H1 (cell line): ENCODE measurements around the gene DET1. TPM values are rescaled to one million over a fixed set of nuclear protein-coding genes. Genes with fewer than 3 reads are reported as not detected.

Experiments used
- BACH1 ChIP-seq: IDR thresholded peaks from 2 replicates; pipeline ENCODE4 v1.6.1; 2012; ENCODE audit warnings: low read length, improper control_type of control experiment
- BRCA1 ChIP-seq: IDR thresholded peaks from 2 replicates; pipeline ENCODE4 v1.6.1; 2012; ENCODE audit warnings: low read depth, low read length, improper control_type of control experiment
- CBX8 ChIP-seq: fragments of 300-800, 300-1000 bp; sonication (generic); IDR thresholded peaks from 2 replicates; pipeline ENCODE4 v1.7.1; 2016; ENCODE audit warnings: low read depth, low read length, borderline replicate concordance
- CREB1 ChIP-seq: IDR thresholded peaks from 2 replicates; pipeline ENCODE4 v1.6.1; 2012; ENCODE audit warnings: inconsistent platforms
- EGR1 ChIP-seq: IDR thresholded peaks from 2 replicates; pipeline ENCODE4 v1.6.1; 2011; ENCODE audit warnings: low read depth, low read length, borderline replicate concordance
- HDAC6 ChIP-seq: IDR thresholded peaks from one replicate; pipeline ENCODE4 v1.7.1; 2012; ENCODE audit warnings: low read depth, mild to moderate bottlenecking, inconsistent platforms, low read length, moderate library complexity
- JUN ChIP-seq: IDR thresholded peaks from 2 replicates; pipeline ENCODE4 v1.6.1; 2011; ENCODE audit warnings: low read depth, mild to moderate bottlenecking, improper control_type of control experiment, low read length
- RFX5 ChIP-seq: IDR thresholded peaks from 2 replicates; pipeline ENCODE4 v1.6.1; 2011; ENCODE audit warnings: low read depth, low read length, improper control_type of control experiment, borderline replicate concordance
- polyA plus RNA-seq, 7 experiments: library from polyadenylated mRNA; depleted of rRNA in 3 of 7; stranded (reverse) in 5 of 7; unstranded in 2 of 7; fragments of >200 nt in 5 of 7; fragments of 200-250 nt in 2 of 7; gene quantifications; 1 replicate in 5 of 7; 2 replicates in 1 of 7; 4 replicates in 1 of 7; pipeline versions ENCODE4 v1.2.1 to v1.2.3, GENCODE V29; 2011 to 2013; ENCODE audit warnings: missing spikeins in 2 of 7, mixed read lengths in 2 of 7
- total RNA-seq: library from RNA; stranded (reverse); fragmentation: NEBNext Ultra II Directional; extraction: Animal tissue kit (Norgen Biotek cat#: 25700); gene quantifications from 2 replicates; pipeline ENCODE4 v1.2.1, GENCODE V29; 2021

The DET1 gene
- total and polyA plus RNA-seq, 2 of the 8 experiments (the other 6 are each of a cell fraction or from before 2014, with no cell fraction given): 5.4 to 8.5 TPM

DNA sequence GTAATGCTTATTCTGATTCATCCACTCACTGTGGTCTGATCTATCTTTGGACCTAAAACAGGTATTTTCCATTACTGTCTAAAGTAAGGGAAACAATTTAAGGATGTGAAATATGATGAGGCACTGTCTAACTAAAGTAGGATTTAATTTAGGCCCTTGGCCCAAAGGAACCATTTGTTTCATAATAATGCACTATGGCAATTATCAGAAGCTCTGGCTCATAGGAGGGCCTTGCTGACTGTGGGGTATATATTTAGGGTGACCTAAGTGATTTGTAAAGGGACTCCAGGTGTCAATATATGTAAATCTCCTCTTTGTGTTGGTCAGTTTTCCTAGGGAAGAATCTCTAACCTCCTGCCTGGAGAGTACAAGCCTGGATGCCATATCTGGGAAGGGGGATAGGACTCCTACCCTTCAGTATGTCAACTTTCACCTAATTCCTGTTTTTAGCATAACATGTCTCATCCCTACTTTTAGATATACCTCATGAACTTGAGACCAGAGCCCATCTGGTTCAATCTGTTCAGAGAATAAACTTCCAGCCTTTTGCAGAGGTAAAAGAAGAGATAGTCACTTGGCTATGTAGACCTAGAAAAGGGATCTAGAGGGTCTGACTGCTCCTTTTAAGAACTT, 20.1 kb downstream of the DET1 start (continued):
- TF ChIP-seq CBX8: no peak
- no peak for TF ChIP-seq BRCA1
- TF ChIP-seq JUN: no peak
- TF ChIP-seq EGR1: no peak
- no peak for TF ChIP-seq HDAC6
- TF ChIP-seq CREB1: no peak
- no peak for TF ChIP-seq BACH1
- TF ChIP-seq RFX5: no peak
